DND-41 (cell line): ENCODE data around the gene ITGAX.

Source experiments
- CTCF ChIP-seq: IDR thresholded peaks from 2 replicates; pipeline ENCODE4 v1.5.1; 2012; ENCODE audit warnings: borderline replicate concordance, low read length, moderate library complexity, mild to moderate bottlenecking; ENCODE audit not compliant: poor library complexity, severe bottlenecking; ENCODE audit errors: extremely low read depth
- EZH2 ChIP-seq: IDR thresholded peaks from 3 replicates; pipeline ENCODE4 v1.6.1; 2012; ENCODE audit warnings: borderline replicate concordance, low read depth, mild to moderate bottlenecking, moderate library complexity, low read length, inconsistent platforms; ENCODE audit not compliant: severe bottlenecking

- TF ChIP-seq CTCF (no peak), EZH2 (no peak)
These were observed 10.3 kb upstream of the ITGAX start for GRCh38 chr16:31344712-31345111.
